WTC11 (cell line): ENCODE results near the gene TTC21A. TPM values are rescaled to one million over a fixed set of nuclear protein-coding genes. Genes with fewer than 3 reads are reported as not detected.

ENCODE experiments used
- ATAC-seq: fragments of 200-7000 bp; cut with Tn5 transposase; 2 replicates; pipeline ENCODE4 v1.10.0; 2021; ENCODE audit warnings: mild to moderate bottlenecking, moderate library complexity
- CTCF ChIA-PET: fragments of 300-600 bp; sonication (Branson Sonifier 250); formaldehyde crosslinking; loops from one replicate; lab custom pipeline; 2021; ENCODE audit warnings: antibody characterized with exemption; lab: Charles Lee
- POLR2A ChIA-PET: fragments of 350-600 bp; sonication (Branson Sonifier 250); formaldehyde crosslinking; loops from one replicate; lab custom pipeline; 2021; ENCODE audit warnings: antibody characterized with exemption; lab: Charles Lee
- DNase-seq: peaks from one replicate; pipeline ENCODE4 v3.0.0; 2021; ENCODE audit warnings: low spot score
- H3K27ac Mint-ChIP-seq: 2 replicates; pipeline ENCODE4 v1.8.0; 2021; ENCODE audit warnings: mixed read lengths
- H3K27me3 Mint-ChIP-seq: 2 replicates; pipeline ENCODE4 v1.8.0; 2021; ENCODE audit warnings: low read depth, mild to moderate bottlenecking, moderate library complexity, mixed read lengths
- H3K36me3 Mint-ChIP-seq: 2 replicates; pipeline ENCODE4 v1.8.0; 2021; ENCODE audit warnings: mixed read lengths
- H3K4me1 Mint-ChIP-seq: 2 replicates; pipeline ENCODE4 v1.8.0; 2022; ENCODE audit warnings: mixed read lengths
- H3K4me3 Mint-ChIP-seq: 2 replicates; pipeline ENCODE4 v1.8.0; 2021; ENCODE audit warnings: mild to moderate bottlenecking, moderate library complexity, mixed read lengths
- H3K9me3 Mint-ChIP-seq: 2 replicates; pipeline ENCODE4 v1.8.0; 2021; ENCODE audit warnings: mixed read lengths
- AFF4 ChIP-seq: sonication (generic); formaldehyde crosslinking; IDR thresholded peaks from 2 replicates; pipeline ENCODE4 v1.8.1; 2023; ENCODE audit warnings: mild to moderate bottlenecking, missing genetic modification reagents, borderline replicate concordance
- CDX4 ChIP-seq: fragments of 250-450 bp; sonication (Bioruptor Pico); IDR thresholded peaks from 2 replicates; pipeline ENCODE4 v1.9.0; 2021; ENCODE audit warnings: moderate library complexity, mild to moderate bottlenecking, inconsistent platforms, borderline replicate concordance
- CREB1 ChIP-seq: sonication (generic); formaldehyde crosslinking; IDR thresholded peaks from 2 replicates; pipeline ENCODE4 v1.8.0; 2023; ENCODE audit warnings: mild to moderate bottlenecking, missing genetic modification reagents
- E2F4 ChIP-seq: sonication (generic); formaldehyde crosslinking; IDR thresholded peaks from 2 replicates; pipeline ENCODE4 v1.8.1; 2022; ENCODE audit warnings: low read depth, mild to moderate bottlenecking, moderate library complexity, missing genetic modification reagents, borderline replicate concordance
- ERG ChIP-seq: fragments of 250-450 bp; sonication (Bioruptor Pico); IDR thresholded peaks from 2 replicates; pipeline ENCODE4 v1.8.0; 2021; ENCODE audit warnings: mild to moderate bottlenecking
- ETV6 ChIP-seq: sonication (generic); formaldehyde crosslinking; IDR thresholded peaks from 2 replicates; pipeline ENCODE4 v1.8.1; 2022; ENCODE audit warnings: mild to moderate bottlenecking, missing genetic modification reagents
- FOXJ3 ChIP-seq: sonication (generic); formaldehyde crosslinking; IDR thresholded peaks from 2 replicates; pipeline ENCODE4 v1.9.0; 2021; ENCODE audit warnings: missing genetic modification reagents, mild to moderate bottlenecking, borderline replicate concordance
- FOXK1 ChIP-seq: sonication (generic); formaldehyde crosslinking; IDR thresholded peaks from 2 replicates; pipeline ENCODE4 v1.8.0; 2022; ENCODE audit warnings: mild to moderate bottlenecking, moderate library complexity, missing genetic modification reagents
- GABPB1 ChIP-seq: sonication (generic); formaldehyde crosslinking; IDR thresholded peaks from 2 replicates; pipeline ENCODE4 v1.8.1; 2023; ENCODE audit warnings: mild to moderate bottlenecking, missing genetic modification reagents
- HMGA2 ChIP-seq: fragments of 250-450 bp; sonication (Bioruptor Pico); IDR thresholded peaks from 2 replicates; pipeline ENCODE4 v1.4.0; 2021; ENCODE audit warnings: mild to moderate bottlenecking, moderate library complexity
- HMGXB4 ChIP-seq: sonication (generic); formaldehyde crosslinking; IDR thresholded peaks from 2 replicates; pipeline ENCODE4 v1.8.1; 2023; ENCODE audit warnings: mild to moderate bottlenecking, moderate library complexity, missing genetic modification reagents
- IRF2 ChIP-seq: sonication (generic); formaldehyde crosslinking; IDR thresholded peaks from 2 replicates; pipeline ENCODE4 v1.8.0; 2022; ENCODE audit warnings: low read depth, missing genetic modification reagents, borderline replicate concordance
- MLX ChIP-seq: sonication (generic); formaldehyde crosslinking; IDR thresholded peaks from 2 replicates; pipeline ENCODE4 v1.8.1; 2023; ENCODE audit warnings: mild to moderate bottlenecking, missing genetic modification reagents, moderate library complexity
- MXD4 ChIP-seq: fragments of 250-450 bp; sonication (Bioruptor Pico); IDR thresholded peaks from 2 replicates; pipeline ENCODE4 v1.8.0; 2021; ENCODE audit warnings: mild to moderate bottlenecking, moderate library complexity, borderline replicate concordance
- PRDM15 ChIP-seq: sonication (generic); formaldehyde crosslinking; IDR thresholded peaks from 2 replicates; pipeline ENCODE4 v1.8.0; 2022; ENCODE audit warnings: missing genetic modification reagents
- ZNF263 ChIP-seq: sonication (generic); formaldehyde crosslinking; IDR thresholded peaks from 2 replicates; pipeline ENCODE4 v1.8.1; 2022; ENCODE audit warnings: low read depth, mild to moderate bottlenecking, moderate library complexity, missing genetic modification reagents
- ZNF671 ChIP-seq: fragments of 250-450 bp; sonication (Bioruptor Pico); IDR thresholded peaks from 2 replicates; pipeline ENCODE4 v1.8.0; 2021; ENCODE audit warnings: mild to moderate bottlenecking
- ZSCAN18 ChIP-seq: fragments of 250-450 bp; sonication (Bioruptor Pico); IDR thresholded peaks from 2 replicates; pipeline ENCODE4 v2.1.2; 2022; ENCODE audit warnings: mild to moderate bottlenecking, moderate library complexity
- total RNA-seq: library from RNA; stranded (reverse); gene quantifications from 3 replicates; pipeline ENCODE4 v1.2.3, GENCODE V29; 2021

Gene TTC21A
- total RNA-seq, 1 experiment from 2014 or later, result 3.8 TPM

- Mint-ChIP-seq H3K27ac (no peak overlapping the region), H3K9me3 (no peaks in the 10 kb centered on the region)
- POLR2A ChIA-PET, result no interaction called here
- TF ChIP-seq AFF4, result no peak
- no peak for TF ChIP-seq MLX (CRISPR knock-in tag)
- TF ChIP-seq CDX4 (CRISPR knock-in tag), result no peak
- TF ChIP-seq ETV6 (CRISPR knock-in tag), result no peak
- no peak for TF ChIP-seq ZNF671
- no peak for TF ChIP-seq PRDM15 (CRISPR knock-in tag)
- no peak for TF ChIP-seq HMGXB4 (CRISPR knock-in tag)
- TF ChIP-seq ZSCAN18 (CRISPR knock-in tag), result no peak
- TF ChIP-seq CREB1, result no peak
- TF ChIP-seq FOXJ3, result no peak
- no peak for TF ChIP-seq FOXK1 (CRISPR knock-in tag)
- TF ChIP-seq ZNF263 (CRISPR knock-in tag), result no peak
- TF ChIP-seq IRF2 (CRISPR knock-in tag), result no peak
- TF ChIP-seq ERG (CRISPR knock-in tag), result no peak
- TF ChIP-seq E2F4, result no peak
- no peak for TF ChIP-seq GABPB1 (CRISPR knock-in tag)
- TF ChIP-seq MXD4 (CRISPR knock-in tag), result no peak
- TF ChIP-seq HMGA2, result no peak
- TF ChIP-seq, all 79 proteins: peak for 0
- Mint-ChIP-seq H3K27me3 (no peaks in the 10 kb centered on the region), H3K36me3 (peaks cover 34% of the 10 kb centered on the region), H3K4me1 (peaks cover 26% of the 10 kb centered on the region), H3K4me3 (no peak overlapping the region)
- CTCF ChIA-PET, result interaction anchor here (1.0 kb wide), 1 partner anchor 145 kb away, joined by 3 read pairs; no protein-coding TSS in a partner anchor
- no peak for ATAC-seq
- DNase-seq, result no peak
Observed at GRCh38 chr3:39143051-39143885, 35.8 kb downstream of the TTC21A start.
